Measurements from ENCODE around the gene CHST9.

DNA sequence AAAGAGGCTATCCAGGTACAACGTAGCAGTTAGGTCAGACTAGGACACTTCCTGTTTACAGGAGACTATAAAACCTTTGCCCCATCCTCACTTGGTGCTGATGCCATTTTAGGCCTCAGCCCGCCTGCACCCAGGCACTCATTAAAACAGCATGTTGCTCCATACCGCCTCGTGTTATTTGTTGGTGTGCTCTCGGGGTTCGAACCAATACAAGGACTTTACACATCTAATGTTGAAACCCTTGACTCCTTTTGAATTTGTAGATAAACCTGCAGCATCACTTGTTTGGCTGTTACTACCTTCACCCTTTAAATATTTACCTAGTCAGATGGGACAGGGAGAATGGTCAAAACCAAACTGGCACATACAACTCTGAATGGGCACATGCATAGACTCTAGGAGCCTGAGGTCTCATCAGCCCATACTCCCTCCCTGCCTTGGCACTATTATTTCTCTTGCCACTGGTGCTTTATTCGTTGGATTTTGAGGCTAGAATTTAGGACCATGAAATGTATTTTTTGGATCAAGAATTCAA is 40.9 kb upstream of the CHST9 start:
- TF ChIP-seq ATF3 (IDR thresholded peaks at IDR 0.05; ENCODE audit: borderline replicate concordance, extremely low read depth, low read depth, low read length) (no peak), EP300 (IDR thresholded peaks at IDR 0.05; ENCODE audit: borderline replicate concordance in 1 of 2, control insufficient read depth in 1 of 2, low read depth in 2 of 2, low read length in 2 of 2) (no peak), CBX5 (IDR thresholded peaks at IDR 0.05; ENCODE audit: low read depth) (no peak), POLR2AphosphoS5 (IDR thresholded peaks at IDR 0.05; ENCODE audit: low read length) (no peak), POLR2A (IDR thresholded peaks at IDR 0.05; ENCODE audit: low read depth, low read length) (no peak), CEBPB (IDR thresholded peaks at IDR 0.05; ENCODE audit: borderline replicate concordance in 1 of 2, low read depth in 2 of 2, low read length in 2 of 2) (no peak)

Measured in GM12878 (cell line).